Osteocyte (in vitro differentiated cells): ENCODE data around the gene ROR2. TPM values are rescaled to one million over a fixed set of nuclear protein-coding genes. Genes with fewer than 3 reads are reported as not detected.

Experiments used
- DNase-seq: peaks from one replicate; pipeline ENCODE4 v3.0.0; 2021; ENCODE audit warnings: mixed read lengths; ENCODE audit not compliant: unreplicated experiment; ENCODE audit errors: extremely low spot score
- H3K27ac Mint-ChIP-seq: one replicate; pipeline ENCODE4 v1.8.0; 2021; ENCODE audit warnings: mild to moderate bottlenecking, mixed read lengths; ENCODE audit not compliant: unreplicated experiment
- H3K27me3 Mint-ChIP-seq: one replicate; pipeline ENCODE4 v1.8.0; 2021; ENCODE audit warnings: mixed read lengths; ENCODE audit not compliant: unreplicated experiment
- H3K36me3 Mint-ChIP-seq: one replicate; pipeline ENCODE4 v1.8.0; 2021; ENCODE audit warnings: mixed read lengths; ENCODE audit not compliant: unreplicated experiment
- H3K4me1 Mint-ChIP-seq: one replicate; pipeline ENCODE4 v1.8.0; 2021; ENCODE audit warnings: mixed read lengths; ENCODE audit not compliant: unreplicated experiment
- H3K4me3 Mint-ChIP-seq: one replicate; pipeline ENCODE4 v1.8.0; 2021; ENCODE audit warnings: mild to moderate bottlenecking, moderate library complexity, mixed read lengths; ENCODE audit not compliant: unreplicated experiment
- H3K9me3 Mint-ChIP-seq: one replicate; pipeline ENCODE4 v1.8.0; 2021; ENCODE audit warnings: mixed read lengths; ENCODE audit not compliant: unreplicated experiment
- CTCF ChIP-seq: fragments of 200-600 bp; sonication (generic); IDR thresholded peaks from 2 replicates; pipeline ENCODE4 v1.5.0; 2021; ENCODE audit warnings: antibody characterized with exemption, mild to moderate bottlenecking, moderate library complexity
- total RNA-seq: library from RNA; stranded (reverse); gene quantifications from 2 replicates; pipeline ENCODE4 v1.2.1, GENCODE V29; 2021

ROR2 gene
- total RNA-seq, 1 donor from 2014 or later = 48.2 TPM

- H3K4me1 Mint-ChIP-seq = peaks cover 10% of the 10 kb centered on the region
- H3K27ac Mint-ChIP-seq = no peak overlapping the region
- peaks cover 8% of the 10 kb centered on the region for H3K9me3 Mint-ChIP-seq
- TF ChIP-seq CTCF = no peak
- no peaks in the 10 kb centered on the region for H3K36me3 Mint-ChIP-seq
- no peaks in the 10 kb centered on the region for H3K27me3 Mint-ChIP-seq
- DNase-seq = no peak
- H3K4me3 Mint-ChIP-seq = no peak overlapping the region
Observed at GRCh38 chr9:91534374-91534773, 415.7 kb downstream of the ROR2 start.

- no peak overlapping the region for H3K27ac Mint-ChIP-seq
- no peaks in the 10 kb centered on the region for H3K36me3 Mint-ChIP-seq
- peaks cover 1% of the 10 kb centered on the region for H3K9me3 Mint-ChIP-seq
- H3K4me1 Mint-ChIP-seq = peaks cover 10% of the 10 kb centered on the region
- no peaks in the 10 kb centered on the region for H3K27me3 Mint-ChIP-seq
- H3K4me3 Mint-ChIP-seq = no peak overlapping the region
- no peak for TF ChIP-seq CTCF
- no peak for DNase-seq
Observed at GRCh38 chr9:91533382-91533781, 416.6 kb downstream of the ROR2 start.

- H3K9me3 Mint-ChIP-seq = no peaks in the 10 kb centered on the region
- DNase-seq = no peak
- H3K4me1 Mint-ChIP-seq = peaks cover 10% of the 10 kb centered on the region
- TF ChIP-seq CTCF = no peak
- H3K4me3 Mint-ChIP-seq = no peak overlapping the region
- H3K36me3 Mint-ChIP-seq = no peaks in the 10 kb centered on the region
- no peak overlapping the region for H3K27ac Mint-ChIP-seq
- no peaks in the 10 kb centered on the region for H3K27me3 Mint-ChIP-seq
Observed at GRCh38 chr9:91532325-91532724, 417.7 kb downstream of the ROR2 start.

GRCh38 chr9:91530829-91531228 is 419.2 kb downstream of the ROR2 start:
- DNase-seq = no peak
- TF ChIP-seq CTCF = no peak
- no peak overlapping the region for H3K4me3 Mint-ChIP-seq
- H3K4me1 Mint-ChIP-seq = peaks cover 1% of the 10 kb centered on the region
- no peaks in the 10 kb centered on the region for H3K27me3 Mint-ChIP-seq
- no peak overlapping the region for H3K27ac Mint-ChIP-seq
- H3K36me3 Mint-ChIP-seq = no peaks in the 10 kb centered on the region
- H3K9me3 Mint-ChIP-seq = peaks cover 7% of the 10 kb centered on the region

- Mint-ChIP-seq H3K9me3 (peaks cover 27% of the 10 kb centered on the region), H3K36me3 (no peaks in the 10 kb centered on the region), H3K4me3 (no peak overlapping the region), H3K4me1 (no peaks in the 10 kb centered on the region), H3K27me3 (peaks cover 7% of the 10 kb centered on the region), H3K27ac (no peak overlapping the region)
- DNase-seq = no peak
- no peak for TF ChIP-seq CTCF
Observed at GRCh38 chr9:91522481-91522880, 427.5 kb downstream of the ROR2 start.
